ENCODE measurements around the gene ACAT1. TPM values are rescaled to one million over a fixed set of nuclear protein-coding genes. Genes with fewer than 3 reads are reported as not detected.
"Not testable (repeated sequence)": the region's sequence is repeated elsewhere in the genome, so short reads cannot be mapped to it uniquely, and the experiment has no call there.

The ACAT1 gene
- polyA plus RNA-seq, 1 donor from 2014 or later: 89.0 TPM

DNA sequence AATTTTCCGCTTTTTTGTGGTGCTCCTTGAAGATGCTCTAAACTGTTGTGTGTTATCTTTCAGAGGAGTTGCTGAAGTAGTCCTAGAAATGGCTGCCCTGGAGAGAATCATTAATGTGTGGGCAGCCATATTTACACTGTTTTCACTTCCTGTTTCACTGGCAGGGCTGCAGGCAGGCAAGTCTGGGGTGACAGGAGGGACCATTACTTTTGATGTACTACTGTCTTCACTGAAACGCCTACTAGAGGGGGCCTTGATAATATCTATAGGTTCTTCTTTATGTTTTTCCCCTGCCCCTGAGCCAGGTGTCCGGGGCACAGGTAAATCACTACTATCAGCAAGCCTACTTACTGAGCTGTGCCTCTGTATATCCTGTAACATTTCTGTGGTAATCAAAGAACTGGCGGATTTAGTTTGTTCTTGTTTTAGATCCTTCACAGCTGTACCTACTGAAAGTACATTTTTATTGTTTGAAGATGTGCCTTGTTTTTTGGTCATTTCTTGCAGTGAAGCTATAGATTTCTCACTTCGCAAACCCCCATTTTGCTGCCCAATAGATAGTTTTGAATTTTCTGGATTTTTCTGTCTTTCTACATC is 39.7 kb downstream of the ACAT1 start (continued):
- no peak for TF ChIP-seq MXI1 (conservative IDR thresholded peaks at IDR 0.05; ENCODE audit: poor library complexity, severe bottlenecking)

DNA sequence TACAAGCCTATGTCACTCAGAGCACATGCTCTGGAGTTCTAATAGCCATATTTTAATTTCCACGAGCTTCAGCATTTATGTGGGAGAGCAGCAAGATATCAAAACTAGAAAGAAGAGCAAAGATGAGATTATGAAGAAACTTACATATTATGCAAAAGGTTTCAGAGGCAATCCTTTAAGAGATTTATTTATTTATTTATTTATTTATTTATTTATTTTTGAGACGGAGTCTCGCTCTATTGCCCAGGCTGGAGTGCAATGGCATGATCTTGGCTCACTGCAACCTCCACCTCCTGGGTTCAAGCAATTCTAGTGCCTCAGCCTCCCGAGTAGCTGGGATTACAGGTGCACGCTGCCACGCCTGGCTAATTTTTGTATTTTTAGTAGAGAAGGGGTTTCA is 41.5 kb downstream of the ACAT1 start:
- not testable (repeated sequence) for H3K4me2 ChIP-seq (ENCODE audit: low read length); H3K9ac ChIP-seq (ENCODE audit: low read length); H3K27me3 ChIP-seq (ENCODE audit: insufficient read depth, low read depth, low read length); H3K4me3 ChIP-seq (ENCODE audit: low read length); H2AFZ ChIP-seq (ENCODE audit: low read depth, low read length); H3F3A ChIP-seq (ENCODE audit: insufficient read depth, low read length, poor library complexity, severe bottlenecking); H3K9me2 ChIP-seq (ENCODE audit: insufficient read depth, low read length); H3K79me2 ChIP-seq (replicated peaks; ENCODE audit: insufficient read depth, low read length); H4K20me1 ChIP-seq (ENCODE audit: insufficient read depth); H3K9me3 ChIP-seq (ENCODE audit: low read length); H3K27ac ChIP-seq (ENCODE audit: low read length)
- peaks cover 11% of the 10 kb centered on the region for H3K36me3 ChIP-seq (ENCODE audit: insufficient read depth, low read length)

DNA sequence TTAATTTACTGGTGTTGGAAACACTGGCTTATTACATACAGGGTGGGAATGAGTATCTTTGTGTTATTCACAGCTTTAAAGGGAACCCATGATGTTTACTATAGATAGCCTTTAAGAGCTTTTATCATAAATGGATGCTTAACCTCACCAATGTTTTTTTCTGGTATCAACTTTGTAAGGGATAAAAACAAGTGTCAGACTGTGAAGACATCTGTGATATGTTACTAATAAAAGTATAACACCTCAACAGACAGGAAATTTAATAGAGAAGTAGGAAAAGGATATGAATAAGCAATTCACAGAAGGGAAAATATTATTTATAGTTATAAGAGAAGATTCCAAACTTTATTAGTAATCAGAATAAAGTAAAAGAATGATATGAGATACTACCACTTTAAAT is 46.3 kb downstream of the ACAT1 start:
- no peak for TF ChIP-seq RAD21 (conservative IDR thresholded peaks at IDR 0.05)
- TF ChIP-seq TAF1 (IDR thresholded peaks at IDR 0.05; ENCODE audit: low read depth): no peak
- TF ChIP-seq POLR2AphosphoS5 (IDR thresholded peaks at IDR 0.05): no peak
- no peak for TF ChIP-seq SMC3 (conservative IDR thresholded peaks at IDR 0.05; ENCODE audit: poor library complexity)
- TF ChIP-seq, protein P1, sequence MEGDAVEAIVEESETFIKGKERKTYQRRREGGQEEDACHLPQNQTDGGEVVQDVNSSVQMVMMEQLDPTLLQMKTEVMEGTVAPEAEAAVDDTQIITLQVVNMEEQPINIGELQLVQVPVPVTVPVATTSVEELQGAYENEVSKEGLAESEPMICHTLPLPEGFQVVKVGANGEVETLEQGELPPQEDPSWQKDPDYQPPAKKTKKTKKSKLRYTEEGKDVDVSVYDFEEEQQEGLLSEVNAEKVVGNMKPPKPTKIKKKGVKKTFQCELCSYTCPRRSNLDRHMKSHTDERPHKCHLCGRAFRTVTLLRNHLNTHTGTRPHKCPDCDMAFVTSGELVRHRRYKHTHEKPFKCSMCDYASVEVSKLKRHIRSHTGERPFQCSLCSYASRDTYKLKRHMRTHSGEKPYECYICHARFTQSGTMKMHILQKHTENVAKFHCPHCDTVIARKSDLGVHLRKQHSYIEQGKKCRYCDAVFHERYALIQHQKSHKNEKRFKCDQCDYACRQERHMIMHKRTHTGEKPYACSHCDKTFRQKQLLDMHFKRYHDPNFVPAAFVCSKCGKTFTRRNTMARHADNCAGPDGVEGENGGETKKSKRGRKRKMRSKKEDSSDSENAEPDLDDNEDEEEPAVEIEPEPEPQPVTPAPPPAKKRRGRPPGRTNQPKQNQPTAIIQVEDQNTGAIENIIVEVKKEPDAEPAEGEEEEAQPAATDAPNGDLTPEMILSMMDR (IDR thresholded peaks at IDR 0.05; ENCODE audit: poor library complexity, severe bottlenecking): no peak
- TF ChIP-seq EZH2 (IDR thresholded peaks at IDR 0.05; ENCODE audit: borderline replicate concordance, insufficient read depth, low read length, poor library complexity, severe bottlenecking): no peak
- no peak for TF ChIP-seq MXI1 (conservative IDR thresholded peaks at IDR 0.05; ENCODE audit: poor library complexity, severe bottlenecking)
- no peak for TF ChIP-seq EP300 (conservative IDR thresholded peaks at IDR 0.05; ENCODE audit: poor library complexity, severe bottlenecking)
- TF ChIP-seq, protein P2, sequence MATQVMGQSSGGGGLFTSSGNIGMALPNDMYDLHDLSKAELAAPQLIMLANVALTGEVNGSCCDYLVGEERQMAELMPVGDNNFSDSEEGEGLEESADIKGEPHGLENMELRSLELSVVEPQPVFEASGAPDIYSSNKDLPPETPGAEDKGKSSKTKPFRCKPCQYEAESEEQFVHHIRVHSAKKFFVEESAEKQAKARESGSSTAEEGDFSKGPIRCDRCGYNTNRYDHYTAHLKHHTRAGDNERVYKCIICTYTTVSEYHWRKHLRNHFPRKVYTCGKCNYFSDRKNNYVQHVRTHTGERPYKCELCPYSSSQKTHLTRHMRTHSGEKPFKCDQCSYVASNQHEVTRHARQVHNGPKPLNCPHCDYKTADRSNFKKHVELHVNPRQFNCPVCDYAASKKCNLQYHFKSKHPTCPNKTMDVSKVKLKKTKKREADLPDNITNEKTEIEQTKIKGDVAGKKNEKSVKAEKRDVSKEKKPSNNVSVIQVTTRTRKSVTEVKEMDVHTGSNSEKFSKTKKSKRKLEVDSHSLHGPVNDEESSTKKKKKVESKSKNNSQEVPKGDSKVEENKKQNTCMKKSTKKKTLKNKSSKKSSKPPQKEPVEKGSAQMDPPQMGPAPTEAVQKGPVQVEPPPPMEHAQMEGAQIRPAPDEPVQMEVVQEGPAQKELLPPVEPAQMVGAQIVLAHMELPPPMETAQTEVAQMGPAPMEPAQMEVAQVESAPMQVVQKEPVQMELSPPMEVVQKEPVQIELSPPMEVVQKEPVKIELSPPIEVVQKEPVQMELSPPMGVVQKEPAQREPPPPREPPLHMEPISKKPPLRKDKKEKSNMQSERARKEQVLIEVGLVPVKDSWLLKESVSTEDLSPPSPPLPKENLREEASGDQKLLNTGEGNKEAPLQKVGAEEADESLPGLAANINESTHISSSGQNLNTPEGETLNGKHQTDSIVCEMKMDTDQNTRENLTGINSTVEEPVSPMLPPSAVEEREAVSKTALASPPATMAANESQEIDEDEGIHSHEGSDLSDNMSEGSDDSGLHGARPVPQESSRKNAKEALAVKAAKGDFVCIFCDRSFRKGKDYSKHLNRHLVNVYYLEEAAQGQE (IDR thresholded peaks at IDR 0.05; ENCODE audit: borderline replicate concordance): no peak
- Histone ChIP-seq H2AFZ (ENCODE audit: low read depth, low read length) (no peak overlapping the region), H3K9ac (ENCODE audit: low read length) (no peak overlapping the region), H3K9me2 (ENCODE audit: insufficient read depth, low read length) (no peaks in the 10 kb centered on the region), H3K27ac (ENCODE audit: low read length) (no peak overlapping the region), H3K4me2 (ENCODE audit: low read length) (no peak overlapping the region), H3K9me3 (ENCODE audit: low read length) (no peaks in the 10 kb centered on the region), H3F3A (ENCODE audit: insufficient read depth, low read length, poor library complexity, severe bottlenecking) (no peaks in the 10 kb centered on the region), H3K79me2 (replicated peaks; ENCODE audit: insufficient read depth, low read length) (no peaks in the 10 kb centered on the region), H4K20me1 (ENCODE audit: insufficient read depth) (no peaks in the 10 kb centered on the region), H3K36me3 (ENCODE audit: insufficient read depth, low read length) (peaks cover 19% of the 10 kb centered on the region), H3K4me3 (ENCODE audit: low read length) (no peak overlapping the region), H3K27me3 (ENCODE audit: insufficient read depth, low read depth, low read length) (no peaks in the 10 kb centered on the region)

Measured in neural cell (in vitro differentiated cells).